ENCODE measurements around the gene TBC1D14. TPM values are rescaled to one million over a fixed set of nuclear protein-coding genes. Genes with fewer than 3 reads are reported as not detected.

Gene TBC1D14
- total and polyA plus RNA-seq, 10 of the 15 experiments (the other 5 are each of a cell fraction or from before 2014, with no cell fraction given): 0.87 to 39.3 (median 30.1) TPM

GRCh38 chr4:7037425-7037824 lies 127.8 kb downstream of the TBC1D14 start:
- Histone ChIP-seq H3K4me3 (no peak overlapping the region), H4K20me1 (ENCODE audit: control insufficient read depth, insufficient read depth) (no peaks in the 10 kb centered on the region), H3K4me2 (ENCODE audit: control insufficient read depth, insufficient read depth) (no peak overlapping the region), H3K27me3 (replicated peaks in 1 of 2; ENCODE audit: control insufficient read depth in 2 of 2, insufficient read depth in 2 of 2, low read length in 1 of 2) (peaks cover 0 to 2% of the 10 kb centered on the region in 2 experiments; a peak in 1 of 4 replicates), H3K27ac (ENCODE audit: control insufficient read depth, insufficient read depth) (no peak overlapping the region), H3K9ac (ENCODE audit: control insufficient read depth, insufficient read depth, low read length) (no peak overlapping the region), H2AFZ (ENCODE audit: control insufficient read depth, low read depth, low read length) (no peak overlapping the region), H3K36me3 (ENCODE audit: control insufficient read depth in 2 of 2, insufficient read depth in 2 of 2, low read length in 1 of 2) (peaks cover 0 to under 1% of the 10 kb centered on the region in 2 experiments; a peak in 2 of 4 replicates), H3K4me1 (ENCODE audit: control insufficient read depth, insufficient read depth, low read length) (peaks cover 4% of the 10 kb centered on the region; the same call in 1 of the 2 replicates), H3K9me3 (replicated peaks; ENCODE audit: control insufficient read depth, insufficient read depth, low read length) (no peaks in the 10 kb centered on the region), H3K79me2 (ENCODE audit: control insufficient read depth, insufficient read depth, low read length) (no peaks in the 10 kb centered on the region)
- ATAC-seq: peak; percentile 60
- ChIA-PET SMC1A (ENCODE audit: uncharacterized antibody, unreplicated experiment) (interaction anchor here (0.6 kb wide), 1 partner anchor 24 kb away, joined by 3 read pairs; no protein-coding TSS in a partner anchor), RAD21 (ENCODE audit: unreplicated experiment) (no interaction called here), POLR2A (interaction anchor here (0.6 kb wide), 1 partner anchor 1457 kb away, joined by 4 read pairs; no protein-coding TSS in a partner anchor), CTCF (interaction anchor here (1.7 kb wide), 1 partner anchor 34 kb away, joined by 3 read pairs; no protein-coding TSS in a partner anchor)
- in situ Hi-C loops (cut with MboI) (no loop called here), intact Hi-C loops (cut with micrococcal nuclease; ENCODE audit: unreplicated experiment) (no loop called here)
- TF ChIP-seq SUPT20H (IDR thresholded peaks at IDR 0.05; ENCODE audit: borderline replicate concordance, control insufficient read depth, low read depth, low read length) (no peak), EP300 (IDR thresholded peaks at IDR 0.05; ENCODE audit: borderline replicate concordance in 1 of 2, control insufficient read depth in 1 of 2, low read depth in 2 of 2, low read length in 2 of 2) (no peak), RFX5 (IDR thresholded peaks at IDR 0.05; ENCODE audit: low read depth, low read length) (no peak), CTCF (IDR thresholded peaks at IDR 0.05 in 2 of 3, conservative IDR thresholded peaks at IDR 0.05 in 1 of 3; ENCODE audit: control insufficient read depth in 2 of 3, extremely low read depth in 1 of 3, insufficient read depth in 1 of 3, low read depth in 3 of 3, low read length in 3 of 3) (peak in 2 of 3 experiments; percentile 19 to 21; a peak in 2 of 6 replicates), ASH2L (IDR thresholded peaks at IDR 0.05; ENCODE audit: borderline replicate concordance, low read depth) (no peak), TARDBP (IDR thresholded peaks at IDR 0.05; ENCODE audit: borderline replicate concordance) (no peak), SMC3 (IDR thresholded peaks at IDR 0.05; ENCODE audit: borderline replicate concordance, low read length) (peak; percentile 21; the same call in 1 of the 2 replicates), PRDM15 (CRISPR knock-in tag; IDR thresholded peaks at IDR 0.05) (no peak)
- no peak for DNase-seq (ENCODE audit: low read depth, low spot score)
- no peak for FAIRE-seq
- BruUV-seq (replicated peaks): no TSS peak
- 53% methylated on average over 6 of the region's 6 CpGs for WGBS (ENCODE audit: insufficient coverage, insufficient replicate concordance, low lambda C conversion rate, missing lambda C conversion rate)
